Raji (cell line): Measurements from ENCODE around the gene FAM83G.

Source experiments
- POLR2A ChIP-seq: IDR thresholded peaks from 2 replicates; pipeline ENCODE4 v1.6.1; 2011; ENCODE audit warnings: low read depth, low read length, control low read depth; ENCODE audit not compliant: insufficient read depth

Gene FAM83G

GRCh38 chr17:18987862-18988545 is 16.6 kb downstream of the FAM83G start:
- TF ChIP-seq POLR2A = no peak

GRCh38 chr17:18987230-18987610 is 17.3 kb downstream of the FAM83G start:
- TF ChIP-seq POLR2A = no peak

- TF ChIP-seq POLR2A = no peak
These were observed 17.9 kb downstream of the FAM83G start for GRCh38 chr17:18986541-18987229.

DNA sequence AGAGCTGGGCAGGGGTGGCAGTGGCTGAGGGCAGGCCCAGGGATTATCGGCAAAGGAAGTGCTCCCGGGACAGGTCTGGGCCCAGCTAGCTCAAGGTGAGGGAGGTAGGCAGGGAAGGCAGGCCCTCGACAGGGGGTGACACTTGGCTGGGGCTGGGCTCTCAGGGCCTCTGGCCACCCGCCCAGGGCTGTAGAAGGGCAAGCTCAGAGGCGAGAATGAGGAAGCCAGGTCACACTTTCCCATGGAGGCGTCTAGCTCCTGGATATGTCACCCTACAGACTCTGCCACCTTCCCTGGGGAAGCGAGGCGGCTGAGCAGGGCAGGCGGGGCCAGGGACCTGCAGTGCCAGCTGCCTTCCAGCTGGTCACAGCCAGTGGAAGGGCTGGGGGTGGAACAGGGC is 19.1 kb downstream of the FAM83G start:
- no peak for TF ChIP-seq POLR2A

DNA sequence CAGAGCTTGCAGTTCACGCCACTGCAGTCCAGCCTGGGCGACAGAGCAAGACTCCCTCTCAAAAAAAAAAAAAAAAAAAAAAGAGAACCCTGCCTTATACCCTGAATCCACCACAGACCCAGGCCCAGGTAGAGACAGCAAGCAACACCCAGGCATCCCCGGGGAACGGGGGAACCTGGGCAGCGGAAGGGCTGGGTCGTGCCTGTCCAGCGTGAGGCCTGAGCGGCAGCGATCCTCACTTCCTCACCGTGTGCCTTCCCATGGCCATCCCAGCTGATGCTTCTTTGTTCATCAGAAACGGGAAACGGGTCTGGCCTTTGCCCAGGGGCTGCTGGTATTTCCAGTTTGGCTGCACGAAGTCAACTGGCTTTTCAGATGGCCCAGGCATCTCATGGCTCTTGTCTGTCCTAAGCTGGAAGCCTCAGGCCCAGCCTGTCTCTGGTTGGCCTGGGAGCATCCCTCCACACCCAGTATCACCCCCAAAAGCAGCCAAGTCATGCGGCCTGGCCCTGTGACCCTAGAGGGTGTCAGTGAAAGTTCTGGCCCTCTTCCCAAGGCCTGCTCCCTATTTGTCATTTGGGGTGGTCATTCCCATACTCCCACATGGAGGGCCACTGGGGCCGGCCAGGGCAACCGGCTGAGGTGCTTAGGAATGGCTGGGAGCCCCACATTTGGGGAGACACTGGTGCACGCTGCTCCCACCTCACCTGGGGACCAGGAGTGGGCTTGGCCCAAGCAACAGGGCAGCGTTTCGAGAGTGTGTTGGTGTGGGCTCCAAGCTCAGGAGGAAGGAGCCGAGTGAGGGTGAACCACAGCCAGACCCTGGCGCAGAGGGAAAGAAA is 20.1 kb downstream of the FAM83G start:
- TF ChIP-seq POLR2A = no peak

DNA sequence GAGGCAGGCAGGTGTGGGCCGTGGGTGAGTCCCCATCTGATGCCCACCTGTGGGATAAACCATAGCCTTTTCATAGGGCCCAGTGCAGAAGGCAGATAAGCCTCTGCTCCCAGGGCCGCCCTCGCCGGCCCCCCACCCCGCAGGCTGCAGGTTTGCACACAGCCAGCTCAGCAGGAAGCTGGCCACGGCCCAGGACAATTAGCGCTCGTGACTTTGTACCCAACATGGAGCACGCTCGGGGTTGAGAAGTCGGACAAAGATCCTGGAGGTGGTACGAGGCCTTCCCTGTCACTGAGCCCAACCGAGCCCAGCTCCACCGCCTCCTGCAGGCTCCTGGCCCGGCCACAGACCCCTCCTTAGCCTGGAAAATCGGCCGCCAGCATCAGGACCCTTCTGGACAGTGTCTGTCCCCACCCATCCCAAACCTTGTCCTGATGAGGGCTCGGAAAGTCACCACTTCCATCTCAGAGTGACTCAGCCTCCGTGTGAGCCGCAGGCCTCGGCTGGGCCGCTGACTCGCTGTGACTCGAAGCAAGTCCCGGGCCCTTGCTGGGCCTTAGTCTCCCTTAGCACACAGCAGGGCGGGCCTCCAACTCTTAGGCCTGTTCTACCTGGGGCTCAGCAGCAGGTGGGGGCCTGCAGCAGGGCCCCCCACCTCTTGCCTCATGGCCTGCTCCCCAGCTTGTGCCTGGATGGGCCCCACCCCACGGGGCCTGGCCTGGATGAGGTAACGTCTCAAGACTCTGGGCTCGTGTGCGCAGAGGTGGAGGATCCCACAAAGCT is 22.7 kb downstream of the FAM83G start:
- TF ChIP-seq POLR2A = no peak

GRCh38 chr17:18981335-18981641 is 23.3 kb downstream of the FAM83G start:
- TF ChIP-seq POLR2A = no peak

DNA sequence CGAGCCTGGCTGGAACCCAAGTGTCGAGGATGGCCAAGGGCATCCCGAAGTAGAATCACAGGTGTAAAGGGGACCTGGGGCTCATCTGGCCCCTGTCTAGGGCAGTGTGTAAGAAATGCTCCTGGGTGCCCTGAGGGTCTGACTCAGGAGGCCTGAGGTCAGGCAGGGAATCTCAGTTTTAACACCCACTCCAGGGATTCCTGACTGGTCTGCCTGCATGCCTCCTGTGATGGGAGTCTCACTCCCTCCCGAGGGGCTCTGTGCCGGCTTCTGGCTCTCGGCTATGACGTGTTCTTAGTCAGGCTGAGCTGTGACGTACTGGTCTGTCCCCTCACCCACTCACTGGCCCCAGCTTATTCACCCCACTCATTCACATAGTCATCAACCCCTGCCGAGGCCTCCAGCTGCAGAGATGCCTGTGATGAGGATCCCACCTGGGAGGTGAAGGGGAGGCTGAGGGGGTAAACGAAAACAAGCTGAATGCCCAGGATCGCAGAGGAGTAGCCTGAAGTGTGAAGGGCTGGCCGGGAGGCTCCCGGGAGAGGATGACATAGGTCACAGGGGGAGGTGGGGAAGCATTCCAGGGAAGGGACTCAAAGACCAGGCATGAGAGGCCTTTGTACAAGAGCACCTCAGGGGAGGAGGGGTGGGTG is 23.8 kb downstream of the FAM83G start:
- TF ChIP-seq POLR2A = no peak

- TF ChIP-seq POLR2A = no peak
These were observed 25.9 kb downstream of the FAM83G start for GRCh38 chr17:18978655-18979054.

- no peak for TF ChIP-seq POLR2A
These were observed 26.5 kb downstream of the FAM83G start for GRCh38 chr17:18978050-18978449.

DNA sequence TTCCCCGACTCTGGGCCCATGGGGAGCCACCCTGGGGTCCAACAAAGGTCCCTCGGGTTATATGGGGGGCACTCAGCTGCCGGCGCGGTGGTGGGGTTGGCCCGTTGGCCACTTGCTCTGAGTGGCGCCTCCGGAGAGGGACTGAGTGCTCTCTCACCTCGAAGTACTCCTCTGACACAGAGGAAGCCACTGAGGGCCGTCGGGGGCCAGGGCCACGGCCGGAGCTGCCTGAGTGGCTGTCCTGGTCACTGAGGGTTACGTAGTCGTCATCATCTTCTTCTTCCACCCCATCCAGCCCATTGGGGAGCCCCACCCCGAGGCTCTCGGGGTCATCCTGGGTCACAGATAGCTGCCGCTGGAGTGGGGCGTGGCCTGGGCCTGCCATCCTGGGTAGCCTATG is 26.9 kb downstream of the FAM83G start:
- no peak for TF ChIP-seq POLR2A

GRCh38 chr17:18977021-18977420 is 27.5 kb downstream of the FAM83G start:
- no peak for TF ChIP-seq POLR2A

DNA sequence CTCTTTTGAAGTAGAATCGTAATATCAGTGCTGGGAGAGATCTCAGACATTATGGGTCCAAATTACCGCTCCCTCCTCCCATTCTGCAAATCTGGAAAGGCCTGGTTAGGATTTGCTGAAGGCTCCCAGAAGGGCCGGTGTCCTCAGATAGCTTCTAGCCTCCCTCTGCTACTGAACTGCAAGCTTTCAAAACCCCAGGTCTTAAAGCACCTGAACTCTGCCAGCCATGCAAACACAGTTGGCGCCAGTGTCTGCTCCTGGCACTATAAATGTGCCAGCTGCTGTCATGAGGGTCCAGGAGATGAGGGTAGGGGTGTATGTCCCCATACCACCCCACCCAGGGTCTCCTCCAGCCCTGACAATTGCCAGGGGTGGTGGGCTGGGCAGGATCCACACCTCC is 28.4 kb downstream of the FAM83G start:
- TF ChIP-seq POLR2A = no peak

- TF ChIP-seq POLR2A = no peak
These were observed 29.0 kb downstream of the FAM83G start for GRCh38 chr17:18975597-18975996.
